DOHH2 (cell line): ENCODE measurements around the gene INPP4A.

Experiments
- H3F3A ChIP-seq: fragments of 200-600 bp; sonication (generic), shearing (Covaris generic); 2 replicates; pipeline ENCODE4 v1.6.0; 2016; ENCODE audit warnings: antibody characterized with exemption, mild to moderate bottlenecking; ENCODE audit not compliant: control insufficient read depth, insufficient read depth
- H3K27ac ChIP-seq: fragments of 200-600 bp; sonication (generic); 2 replicates; pipeline ENCODE4 v1.5.1; 2014; ENCODE audit warnings: low read depth, mild to moderate bottlenecking, low read length, moderate library complexity
- H3K27me3 ChIP-seq: fragments of 200-600 bp; sonication (generic); 2 replicates; pipeline ENCODE4 v1.6.1; 2014; ENCODE audit warnings: mild to moderate bottlenecking, low read length, mixed read lengths; ENCODE audit not compliant: control insufficient read depth
- H3K36me3 ChIP-seq: fragments of 200-600 bp; sonication (generic); 2 replicates; pipeline ENCODE4 v1.6.1; 2014; ENCODE audit warnings: mild to moderate bottlenecking, low read length, moderate library complexity, mixed read lengths; ENCODE audit not compliant: control insufficient read depth
- H3K4me1 ChIP-seq: fragments of 200-600 bp; sonication (generic); 2 replicates; pipeline ENCODE4 v1.6.1; 2014; ENCODE audit warnings: mild to moderate bottlenecking, low read length, mixed read lengths; ENCODE audit not compliant: control insufficient read depth
- H3K4me2 ChIP-seq: fragments of 200-600 bp; sonication (generic); 2 replicates; pipeline ENCODE4 v1.6.0; 2014; ENCODE audit warnings: mild to moderate bottlenecking, low read length, moderate library complexity
- H3K4me3 ChIP-seq: fragments of 200-600 bp; sonication (generic); 2 replicates; pipeline ENCODE4 v1.5.1; 2014; ENCODE audit warnings: mild to moderate bottlenecking, low read length, mixed read lengths
- H3K79me2 ChIP-seq: fragments of 200-600 bp; sonication (generic); 2 replicates; pipeline ENCODE4 v1.6.1; 2014; ENCODE audit warnings: mild to moderate bottlenecking, low read length, mixed read lengths; ENCODE audit not compliant: control insufficient read depth
- H3K9me2 ChIP-seq: fragments of 200-600 bp; sonication (generic); replicated peaks from 2 replicates; pipeline ENCODE4 v1.6.1; 2014; ENCODE audit warnings: mild to moderate bottlenecking, low read length, mixed read lengths; ENCODE audit not compliant: control insufficient read depth
- H3K9me3 ChIP-seq: fragments of 200-600 bp; sonication (generic); 2 replicates; pipeline ENCODE4 v1.6.1; 2014; ENCODE audit warnings: antibody characterized with exemption, low read length, mixed read lengths; ENCODE audit not compliant: control insufficient read depth, insufficient read depth
- H4K20me1 ChIP-seq: fragments of 200-600 bp; sonication (generic); 2 replicates; pipeline ENCODE4 v1.6.0; 2014; ENCODE audit warnings: low read depth, mild to moderate bottlenecking, antibody characterized with exemption, low read length, moderate library complexity; ENCODE audit not compliant: control insufficient read depth, insufficient read depth
- EZH2phosphoT487 ChIP-seq: fragments of 200-600 bp; sonication (generic); IDR thresholded peaks from 2 replicates; pipeline ENCODE4 v1.6.1; 2017; ENCODE audit warnings: borderline replicate concordance, mild to moderate bottlenecking, antibody characterized with exemption, low read length, moderate library complexity, mixed read lengths
- TF ChIP-seq, protein P1 (sequence below): fragments of 200-600 bp; sonication (generic); IDR thresholded peaks from one replicate; pipeline ENCODE4 v1.5.1; 2014; ENCODE audit warnings: antibody characterized with exemption, mild to moderate bottlenecking, low read depth, low read length; ENCODE audit not compliant: poor library complexity, severe bottlenecking

The INPP4A gene

DNA sequence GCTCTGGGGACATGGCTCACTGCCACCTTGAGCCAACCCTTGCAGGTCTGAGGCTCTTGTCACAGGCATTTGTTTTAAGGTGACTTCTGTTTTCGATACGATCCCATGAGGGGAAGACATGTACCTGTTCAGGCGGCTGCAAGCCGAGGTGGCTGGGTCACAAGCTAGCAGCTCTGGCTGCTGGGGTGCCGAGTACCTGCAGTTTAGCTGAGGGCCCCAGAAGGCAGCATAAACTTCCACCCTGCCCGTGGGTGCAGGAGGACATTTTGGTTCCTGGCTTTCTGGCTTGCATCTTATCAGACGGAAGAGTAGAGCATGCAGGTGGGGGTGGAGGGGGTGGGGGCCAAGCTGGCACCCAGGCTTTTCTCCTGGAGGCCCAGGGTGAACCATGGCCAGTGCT lies 135.3 kb downstream of the INPP4A start:
- no peaks in the 10 kb centered on the region for H3K4me1 ChIP-seq

DNA sequence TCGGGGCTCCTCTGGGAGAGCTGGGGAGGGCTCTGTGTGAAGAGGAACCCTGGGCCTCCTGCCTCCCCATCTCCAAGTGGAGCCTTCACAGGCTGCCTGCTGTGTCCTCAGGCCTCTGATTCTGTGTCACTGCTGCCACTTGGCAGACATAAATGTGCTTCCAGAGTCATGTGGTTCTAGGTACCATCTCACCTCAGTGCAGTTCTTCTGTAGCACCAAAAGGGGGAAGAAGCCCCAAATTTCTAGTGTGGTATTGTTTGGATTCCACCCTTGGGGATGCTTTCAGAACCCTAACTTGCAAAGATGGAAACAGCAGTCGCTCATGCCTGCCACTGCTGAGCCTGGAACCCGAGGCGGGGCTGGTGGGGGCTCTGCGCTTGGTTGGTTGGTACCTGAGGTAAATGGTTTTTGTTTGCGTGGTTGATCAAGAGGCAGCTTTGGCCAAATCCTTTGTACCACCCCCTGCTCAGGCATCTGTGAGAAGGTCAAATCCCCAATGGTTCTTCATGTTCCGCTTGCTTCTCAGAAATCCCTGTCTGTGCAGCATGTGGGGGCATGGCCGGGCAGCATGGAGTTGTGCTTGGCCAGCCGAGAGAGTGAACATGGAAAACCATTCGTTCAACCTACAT lies 136.1 kb downstream of the INPP4A start:
- TF ChIP-seq, protein P1, sequence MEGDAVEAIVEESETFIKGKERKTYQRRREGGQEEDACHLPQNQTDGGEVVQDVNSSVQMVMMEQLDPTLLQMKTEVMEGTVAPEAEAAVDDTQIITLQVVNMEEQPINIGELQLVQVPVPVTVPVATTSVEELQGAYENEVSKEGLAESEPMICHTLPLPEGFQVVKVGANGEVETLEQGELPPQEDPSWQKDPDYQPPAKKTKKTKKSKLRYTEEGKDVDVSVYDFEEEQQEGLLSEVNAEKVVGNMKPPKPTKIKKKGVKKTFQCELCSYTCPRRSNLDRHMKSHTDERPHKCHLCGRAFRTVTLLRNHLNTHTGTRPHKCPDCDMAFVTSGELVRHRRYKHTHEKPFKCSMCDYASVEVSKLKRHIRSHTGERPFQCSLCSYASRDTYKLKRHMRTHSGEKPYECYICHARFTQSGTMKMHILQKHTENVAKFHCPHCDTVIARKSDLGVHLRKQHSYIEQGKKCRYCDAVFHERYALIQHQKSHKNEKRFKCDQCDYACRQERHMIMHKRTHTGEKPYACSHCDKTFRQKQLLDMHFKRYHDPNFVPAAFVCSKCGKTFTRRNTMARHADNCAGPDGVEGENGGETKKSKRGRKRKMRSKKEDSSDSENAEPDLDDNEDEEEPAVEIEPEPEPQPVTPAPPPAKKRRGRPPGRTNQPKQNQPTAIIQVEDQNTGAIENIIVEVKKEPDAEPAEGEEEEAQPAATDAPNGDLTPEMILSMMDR, result no peak
- TF ChIP-seq EZH2phosphoT487, result no peak
- Histone ChIP-seq H3K79me2 (no peaks in the 10 kb centered on the region), H3K4me2 (no peak overlapping the region), H3K9me2 (no peaks in the 10 kb centered on the region), H3K9me3 (no peaks in the 10 kb centered on the region), H3K36me3 (no peaks in the 10 kb centered on the region; the same call in 1 of the 2 replicates), H3K27me3 (no peaks in the 10 kb centered on the region), H3K4me1 (no peaks in the 10 kb centered on the region), H3F3A (no peaks in the 10 kb centered on the region), H3K4me3 (no peak overlapping the region), H3K27ac (no peak overlapping the region), H4K20me1 (no peaks in the 10 kb centered on the region)

More for the DNA sequence above, 135.3 kb downstream of the INPP4A start:
- TF ChIP-seq, protein P1, result no peak
- TF ChIP-seq EZH2phosphoT487, result no peak
- Histone ChIP-seq H3F3A (no peaks in the 10 kb centered on the region), H3K27ac (no peak overlapping the region), H3K36me3 (no peaks in the 10 kb centered on the region; the same call in 1 of the 2 replicates), H3K9me3 (no peaks in the 10 kb centered on the region), H3K27me3 (no peaks in the 10 kb centered on the region), H3K79me2 (no peaks in the 10 kb centered on the region), H3K4me3 (no peak overlapping the region), H3K4me2 (no peak overlapping the region), H4K20me1 (no peaks in the 10 kb centered on the region), H3K9me2 (no peaks in the 10 kb centered on the region)

DNA sequence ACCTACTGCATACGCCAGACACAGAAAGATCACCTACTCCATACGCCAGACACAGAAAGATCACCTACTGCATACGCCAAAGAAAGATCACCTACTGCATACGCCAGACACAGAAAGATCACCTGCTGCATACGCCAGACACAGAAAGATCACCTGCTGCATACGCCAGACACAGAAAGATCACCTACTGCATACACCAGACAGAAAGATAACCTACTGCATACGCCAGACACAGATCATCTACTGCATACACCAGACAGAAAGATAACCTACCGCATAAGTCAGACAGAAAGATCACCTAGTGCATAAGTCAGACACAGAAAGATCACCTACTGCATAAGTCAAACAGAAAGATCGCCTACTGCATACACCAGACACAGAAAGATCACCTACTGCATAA lies 137.9 kb downstream of the INPP4A start:
- H3K79me2 ChIP-seq, result no peaks in the 10 kb centered on the region
- no peak overlapping the region for H3K4me2 ChIP-seq
- no peaks in the 10 kb centered on the region for H4K20me1 ChIP-seq
- H3K9me2 ChIP-seq, result no peaks in the 10 kb centered on the region
- H3K9me3 ChIP-seq, result no peaks in the 10 kb centered on the region
- H3F3A ChIP-seq, result no peaks in the 10 kb centered on the region
- no peaks in the 10 kb centered on the region; the same call in 1 of the 2 replicates for H3K36me3 ChIP-seq
- no peak overlapping the region for H3K4me3 ChIP-seq
- no peaks in the 10 kb centered on the region for H3K27me3 ChIP-seq
- TF ChIP-seq, protein P1, result no peak
- no peak for TF ChIP-seq EZH2phosphoT487
- H3K27ac ChIP-seq, result no peak overlapping the region
- H3K4me1 ChIP-seq, result no peaks in the 10 kb centered on the region
